GM19023 (cell line): ENCODE measurements around the gene JCAD.
A peak's percentile ranks its signal among the peaks of the same experiment; 100 is the strongest.
"Not testable (repeated sequence)": the region's sequence is repeated elsewhere in the genome, so short reads cannot be mapped to it uniquely, and the experiment has no call there.

Experiments used
- ATAC-seq: cut with Tn5 transposase; IDR thresholded peaks from one replicate; pipeline ENCODE4 v1.9.1; 2021; ENCODE audit warnings: mild to moderate bottlenecking, moderate library complexity; ENCODE audit not compliant: unreplicated experiment

The JCAD gene

GRCh38 chr10:30059209-30060107 lies at the start of gene JCAD:
Gene JCAD, minus strand, starts transcription at chr10:30059586. Its CDS starts 11,774 bp downstream, at chr10:30047812.
- ATAC-seq = peak; percentile 84

DNA sequence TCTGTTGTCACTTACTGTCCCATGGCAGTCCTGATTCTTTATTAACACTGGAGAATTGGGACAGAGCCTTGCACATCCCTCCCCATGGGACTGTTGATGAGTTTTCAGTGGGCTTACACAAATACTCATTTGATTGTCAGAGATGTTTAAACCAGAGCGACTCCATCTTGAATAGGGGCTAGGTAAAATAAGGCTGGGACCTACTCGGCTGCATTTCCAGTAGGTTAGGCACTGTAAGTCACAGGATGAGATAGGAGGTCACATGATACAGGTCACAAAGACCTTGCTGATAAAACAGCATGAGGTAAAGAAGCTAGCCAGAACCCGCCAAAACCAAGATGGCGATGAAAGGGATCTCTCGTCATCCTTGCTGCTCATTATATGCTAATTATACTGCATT lies 47.6 kb upstream of the JCAD start:
- ATAC-seq = no peak

GRCh38 chr10:30103595-30104320 lies 44.4 kb upstream of the JCAD start:
- ATAC-seq = no peak

GRCh38 chr10:30099706-30100105 lies 40.3 kb upstream of the JCAD start:
- not testable (repeated sequence) for ATAC-seq

GRCh38 chr10:30099101-30099500 lies 39.7 kb upstream of the JCAD start:
- no peak for ATAC-seq

DNA sequence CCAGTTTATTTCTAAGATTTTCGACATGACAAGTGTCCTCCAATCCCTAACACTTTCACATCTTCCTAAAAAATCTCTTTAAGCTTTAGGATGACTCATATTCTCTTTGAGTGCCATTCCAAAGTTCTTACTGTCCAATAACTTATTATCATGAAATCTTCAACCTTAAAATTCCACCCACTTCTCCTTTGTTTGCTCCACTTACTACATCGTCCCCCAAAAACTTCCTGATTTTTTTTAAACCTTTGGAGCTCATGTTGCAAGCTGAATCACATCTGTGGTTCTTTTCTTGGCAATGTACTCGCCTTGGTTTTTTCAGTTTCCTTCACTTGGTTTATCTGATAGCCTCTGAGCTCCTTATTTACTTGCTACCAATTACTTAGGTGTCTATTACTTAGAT lies 39.2 kb upstream of the JCAD start:
- ATAC-seq = no peak

- no peak for ATAC-seq
These were observed 37.2 kb upstream of the JCAD start for GRCh38 chr10:30096564-30096963.

DNA sequence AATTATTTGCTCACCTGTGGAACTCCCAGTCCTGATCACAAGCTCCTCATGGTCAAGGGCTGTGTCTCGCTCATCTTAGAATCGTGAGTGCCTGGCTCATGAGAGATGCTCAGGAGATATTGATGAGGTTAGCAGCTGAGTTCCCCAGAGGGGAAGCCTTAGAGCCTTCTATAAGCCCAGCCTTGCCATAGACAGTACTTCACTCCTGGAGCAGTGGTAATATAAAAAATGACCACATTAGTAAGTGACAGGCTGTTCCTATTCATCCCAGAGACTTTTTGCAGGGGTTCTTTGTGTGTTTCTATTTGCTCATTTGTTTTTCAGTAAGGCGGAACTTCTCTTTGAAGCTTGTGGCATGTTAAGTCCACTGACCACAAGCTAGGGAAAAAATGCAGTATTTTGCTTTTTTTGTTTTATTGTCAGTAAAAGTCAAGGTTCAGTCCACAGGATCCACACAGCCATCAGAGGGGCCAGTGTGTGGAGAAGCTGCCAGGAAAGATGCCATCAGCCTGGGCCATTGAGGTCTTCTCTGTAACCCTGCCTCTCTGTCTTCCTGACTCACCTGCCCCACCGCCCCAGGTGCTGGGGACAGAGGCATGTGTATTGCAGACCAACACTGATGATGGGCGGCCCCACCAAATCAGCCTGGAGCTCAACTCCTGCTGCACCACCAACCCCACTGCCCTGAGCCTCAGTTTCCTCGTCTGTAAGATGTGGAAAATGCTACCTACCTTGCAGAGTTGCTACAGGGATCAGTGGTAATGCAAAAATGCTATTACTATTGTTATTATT lies 36.4 kb upstream of the JCAD start:
- no peak for ATAC-seq

GRCh38 chr10:30094601-30095000 lies 35.2 kb upstream of the JCAD start:
- ATAC-seq = no peak

DNA sequence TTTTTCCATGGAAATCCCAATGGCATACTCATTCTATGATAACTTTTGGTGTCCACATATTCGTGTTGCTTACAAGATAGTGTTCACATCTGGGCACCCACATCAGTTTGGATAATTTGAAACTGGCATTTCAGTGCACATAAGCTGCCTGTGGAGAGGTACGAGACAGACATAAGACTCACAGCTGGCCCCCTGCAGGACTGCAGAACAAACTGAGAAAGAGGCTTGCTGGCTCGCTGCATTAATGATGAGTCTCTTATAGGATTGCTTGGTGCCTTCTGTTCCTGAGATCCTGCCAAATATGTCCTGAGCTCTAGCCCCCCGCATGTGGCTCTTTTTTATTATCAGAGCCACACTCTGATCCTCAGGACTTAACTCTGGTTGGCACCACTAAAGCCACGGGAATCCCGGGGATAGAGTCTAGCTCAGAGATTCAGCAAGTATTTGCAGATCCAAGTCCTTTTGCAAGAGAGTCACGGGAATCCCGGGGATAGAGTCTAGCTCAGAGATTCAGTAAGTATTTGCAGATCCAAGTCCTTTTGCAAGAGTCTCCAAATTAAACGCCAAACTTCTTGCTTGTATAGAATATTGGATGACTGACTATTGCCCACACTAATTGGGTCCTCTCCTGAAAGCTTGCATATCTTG lies 34.0 kb upstream of the JCAD start:
- no peak for ATAC-seq

DNA sequence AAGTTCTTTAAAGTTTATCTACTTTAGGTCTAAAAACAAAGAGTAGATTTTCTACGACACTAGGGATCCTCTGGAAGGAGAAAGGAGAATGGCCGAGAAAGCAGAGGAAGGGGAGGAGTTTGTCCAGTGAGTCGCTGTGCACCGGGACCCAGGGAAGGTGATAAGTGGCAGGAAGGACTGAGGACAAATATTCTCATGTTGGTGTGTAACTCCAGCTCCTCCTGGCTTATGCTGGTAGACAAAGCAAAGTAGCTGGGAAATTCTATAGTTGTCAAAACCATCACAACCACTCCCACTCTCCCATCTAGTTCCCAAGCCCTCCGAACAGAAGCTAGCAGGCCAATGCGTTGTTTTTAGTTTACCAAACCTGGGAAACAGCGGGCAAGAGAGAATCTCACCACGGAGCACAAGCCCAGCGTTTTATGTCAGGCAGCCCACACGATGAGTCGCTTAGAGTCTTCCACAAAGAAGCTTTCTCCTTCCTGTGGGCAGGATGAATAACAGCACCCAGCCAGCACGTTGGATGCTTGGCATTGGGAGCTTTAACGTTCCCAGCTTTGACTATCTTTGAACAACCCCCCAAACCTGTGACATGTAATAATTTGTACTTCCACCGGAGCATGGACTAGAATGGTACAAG lies 32.9 kb upstream of the JCAD start:
- no peak for ATAC-seq

GRCh38 chr10:30091136-30091535 lies 31.8 kb upstream of the JCAD start:
- ATAC-seq = no peak

DNA sequence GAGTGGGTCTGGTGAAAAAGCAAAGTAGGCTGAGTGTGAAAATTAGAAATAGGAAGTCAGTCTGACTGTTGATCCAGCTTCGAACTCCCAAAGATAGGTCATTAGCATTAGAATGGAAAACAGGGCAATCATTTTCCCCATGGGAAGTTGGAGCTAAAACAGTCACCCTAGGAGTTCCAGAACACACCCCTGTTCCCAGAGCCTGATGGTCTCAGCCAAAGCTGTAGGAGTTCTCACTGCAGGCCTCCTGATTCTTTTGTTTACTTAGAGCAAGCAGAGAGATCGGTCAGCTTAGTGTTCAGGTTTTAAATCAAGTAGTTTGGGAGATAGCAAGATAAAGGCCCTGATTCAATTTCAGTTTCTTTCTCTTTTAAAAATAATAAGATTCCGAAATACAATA lies 28.8 kb upstream of the JCAD start:
- no peak for ATAC-seq

- no peak for ATAC-seq
These were observed 24.5 kb upstream of the JCAD start for GRCh38 chr10:30083934-30084333.

DNA sequence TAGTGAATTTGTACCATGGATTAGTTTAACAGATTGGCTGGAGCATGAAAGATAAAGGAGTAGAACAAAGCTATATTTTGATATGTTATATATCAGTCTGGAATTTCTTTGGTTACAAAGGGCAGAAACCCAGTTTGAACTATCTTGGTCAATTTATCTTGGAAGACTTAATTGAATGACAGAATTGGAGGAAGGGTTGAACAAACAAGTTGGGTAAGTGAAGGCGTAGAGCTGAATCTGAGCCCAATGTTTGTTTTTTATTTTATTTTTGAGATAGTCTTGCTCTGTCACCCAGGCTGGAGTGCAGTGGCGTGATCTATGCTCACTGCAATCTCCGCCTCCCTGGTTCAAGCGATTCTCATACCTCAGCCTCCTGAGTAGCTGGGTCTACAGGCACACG lies 21.8 kb upstream of the JCAD start:
- no peak for ATAC-seq

DNA sequence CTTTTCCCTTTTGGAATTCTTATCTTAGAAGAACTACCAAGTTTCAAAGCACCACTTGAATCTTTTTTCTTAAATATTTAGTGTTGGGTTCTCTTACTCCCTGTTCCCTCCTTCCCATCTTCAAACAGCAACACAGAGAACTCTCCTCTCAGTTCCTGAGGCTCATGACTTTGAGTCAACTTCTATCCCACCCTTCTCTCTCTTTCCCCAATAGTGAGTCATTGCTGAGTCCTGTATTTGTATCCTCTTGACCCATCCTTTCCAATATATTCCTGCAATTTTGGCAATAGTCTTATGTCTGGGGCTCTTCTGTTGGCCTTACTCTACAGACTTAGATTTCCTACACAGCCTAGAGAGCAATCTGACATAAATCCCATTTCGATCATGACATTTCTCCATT lies 20.8 kb upstream of the JCAD start:
- no peak for ATAC-seq

GRCh38 chr10:30079408-30079807 lies 20.0 kb upstream of the JCAD start:
- ATAC-seq = no peak

- ATAC-seq = no peak
These were observed 16.1 kb upstream of the JCAD start for GRCh38 chr10:30075481-30075880.

- no peak for ATAC-seq
These were observed 15.5 kb upstream of the JCAD start for GRCh38 chr10:30074933-30075332.

DNA sequence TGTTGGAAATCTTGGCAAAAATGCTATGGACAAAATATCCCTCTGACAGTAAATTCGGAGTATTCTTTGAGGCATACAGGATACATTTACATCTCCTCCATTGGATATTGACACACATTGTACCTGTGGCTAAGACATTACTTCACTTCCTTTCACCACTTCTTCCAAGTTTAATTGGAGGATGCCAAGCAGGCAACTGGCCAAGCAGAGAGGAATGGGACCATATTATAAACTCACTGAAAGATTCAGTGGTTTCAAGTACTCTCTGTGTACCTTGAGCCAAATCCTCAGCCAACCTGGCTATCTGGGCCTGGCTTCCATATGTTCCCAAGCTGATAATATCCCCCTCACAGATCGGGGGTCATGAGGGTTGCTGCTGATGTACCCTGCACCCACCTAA lies 14.7 kb upstream of the JCAD start:
- no peak for ATAC-seq

GRCh38 chr10:30073767-30074060 lies 14.3 kb upstream of the JCAD start:
- ATAC-seq = no peak
